Left lung (tissue), 10 donors: ENCODE results near the gene HES3. TPM values are rescaled to one million over a fixed set of nuclear protein-coding genes. Genes with fewer than 3 reads are reported as not detected.

Experiments used
- ATAC-seq: fragments of 200-7000 bp; cut with Tn5 transposase; one replicate; pipeline ENCODE4 v1.9.1; 2020; ENCODE audit warnings: moderate library complexity
- DNase-seq, 4 donors: peaks; one replicate each; pipeline ENCODE4 v3.0.0-alpha.2; 2013 to 2020
- H3K27ac ChIP-seq, 2 donors: fragments of 200-600 bp; sonication (generic) in 1 of 2; one replicate each; pipeline versions ENCODE4 v1.5.0 to v1.8.0; 2020 to 2021
- H3K27me3 ChIP-seq, 2 donors: fragments of 200-600 bp; sonication (generic) in 1 of 2; one replicate each; pipeline versions ENCODE4 v1.5.0 to v1.8.0; 2020 to 2021
- H3K36me3 ChIP-seq, 2 donors: fragments of 200-600 bp; sonication (generic) in 1 of 2; one replicate each; pipeline versions ENCODE4 v1.5.0 to v1.8.0; 2020 to 2021
- H3K4me1 ChIP-seq, 2 donors: fragments of 200-600 bp; one replicate each; pipeline ENCODE4 v1.8.0; 2021
- H3K4me3 ChIP-seq, 2 donors: fragments of 200-600 bp; sonication (generic) in 1 of 2; one replicate each; pipeline versions ENCODE4 v1.5.0 to v1.8.0; 2020 to 2021; ENCODE audit warnings: mild to moderate bottlenecking in 1 of 2
- H3K9me3 ChIP-seq, 2 donors: fragments of 200-600 bp; sonication (generic) in 1 of 2; one replicate each; pipeline versions ENCODE4 v1.5.0 to v1.8.0; 2020 to 2021
- CTCF ChIP-seq, 2 donors: fragments of 200-600 bp; sonication (generic) in 1 of 2; IDR thresholded peaks; one replicate each; pipeline versions ENCODE4 v1.5.0 to v1.8.0; 2021; ENCODE audit warnings: antibody characterized with exemption in 2 of 2
- intact Hi-C, 2 donors: fragments of 100-400 bp; cut with DNase I; formaldehyde crosslinking; loops; one replicate each; pipeline versions ENCODE4 v1.11.2 to v1.14.2; 2022
- polyA plus RNA-seq, 6 donors: library from polyadenylated mRNA; unstranded; fragments of 120-200 nt; gene quantifications; one replicate each; pipeline ENCODE4 v1.2.1, GENCODE V29; 2013; ENCODE audit not compliant: insufficient read length in 6 of 6
- total RNA-seq, 2 donors: library from RNA; stranded (reverse); fragmentation: NEBNext Ultra II Directional; extraction: Animal tissue kit (Norgen Biotek cat#: 25700); gene quantifications; one replicate each; pipeline ENCODE4 v1.2.1, GENCODE V29; 2021
- donor health status: DM: no; HTN: yes; CAD: no.
- donor health status: DM: no; HTN: no; CAD: no.

Gene HES3
- total and polyA plus RNA-seq, 8 donors: not detected

GRCh38 chr1:6262555-6263420, 18.8 kb downstream of the HES3 start:
- H3K27me3 ChIP-seq: peaks cover 0 to 55% of the 10 kb centered on the region in 2 donors
- peak in 2 of 4 donors; percentile 80 to 93 for DNase-seq
- no peaks in the 10 kb centered on the region for H3K36me3 ChIP-seq
- no peaks in the 10 kb centered on the region for H3K9me3 ChIP-seq
- ATAC-seq: no peak
- intact Hi-C loops: no loop called here
- no peak for TF ChIP-seq CTCF (IDR thresholded peaks at IDR 0.05)
- peaks cover 6 to 26% of the 10 kb centered on the region in 2 donors for H3K4me1 ChIP-seq
- peak overlapping the region in 1 of 2 donors; percentile 44 for H3K27ac ChIP-seq
- no peak overlapping the region for H3K4me3 ChIP-seq

GRCh38 chr1:6263716-6264115, 19.7 kb downstream of the HES3 start:
- intact Hi-C loops: no loop called here
- no peak for ATAC-seq

GRCh38 chr1:6265151-6265550, 21.2 kb downstream of the HES3 start:
- DNase-seq (no peak), ATAC-seq (no peak)
- Histone ChIP-seq H3K27me3 (peaks cover 0 to 32% of the 10 kb centered on the region in 2 donors), H3K36me3 (no peaks in the 10 kb centered on the region), H3K9me3 (no peaks in the 10 kb centered on the region), H3K27ac (no peak overlapping the region), H3K4me1 (peaks cover 6 to 14% of the 10 kb centered on the region in 2 donors), H3K4me3 (no peak overlapping the region)
- intact Hi-C loops: no loop called here
- TF ChIP-seq CTCF (IDR thresholded peaks at IDR 0.05): no peak

More at GRCh38 chr1:6263716-6264115, 19.7 kb downstream of the HES3 start:
- Histone ChIP-seq H3K9me3 (no peaks in the 10 kb centered on the region), H3K4me3 (no peak overlapping the region), H3K27me3 (peaks cover 0 to 46% of the 10 kb centered on the region in 2 donors), H3K36me3 (no peaks in the 10 kb centered on the region), H3K4me1 (peaks cover 6 to 26% of the 10 kb centered on the region in 2 donors), H3K27ac (no peak overlapping the region)
- TF ChIP-seq CTCF (IDR thresholded peaks at IDR 0.05): no peak
- DNase-seq: no peak

- no peaks in the 10 kb centered on the region for H3K9me3 ChIP-seq
- no peak for ATAC-seq
- TF ChIP-seq CTCF (IDR thresholded peaks at IDR 0.05): no peak
- no peak for DNase-seq
- peaks cover 3 to 6% of the 10 kb centered on the region in 2 donors for H3K4me1 ChIP-seq
- intact Hi-C loops: no loop called here
- H3K27me3 ChIP-seq: peaks cover 0 to 18% of the 10 kb centered on the region in 2 donors
- H3K27ac ChIP-seq: no peak overlapping the region
- H3K4me3 ChIP-seq: no peak overlapping the region
- no peaks in the 10 kb centered on the region for H3K36me3 ChIP-seq
Observed at GRCh38 chr1:6266641-6267040, 22.7 kb downstream of the HES3 start.

- H3K27me3 ChIP-seq: peaks cover 0 to 7% of the 10 kb centered on the region in 2 donors
- H3K27ac ChIP-seq: no peak overlapping the region
- no peak for TF ChIP-seq CTCF (IDR thresholded peaks at IDR 0.05)
- no peaks in the 10 kb centered on the region for H3K36me3 ChIP-seq
- intact Hi-C loops: no loop called here
- H3K4me1 ChIP-seq: peaks cover 0 to 6% of the 10 kb centered on the region in 2 donors
- ATAC-seq: no peak
- no peaks in the 10 kb centered on the region for H3K9me3 ChIP-seq
- no peak overlapping the region for H3K4me3 ChIP-seq
- DNase-seq: no peak
Observed at GRCh38 chr1:6267686-6268322, 23.8 kb downstream of the HES3 start.
